OCI-LY3 (cell line): ENCODE measurements around the gene TOR1AIP1.

ENCODE experiments used
- EZH2phosphoT487 ChIP-seq: fragments of 200-600 bp; shearing (Covaris generic); IDR thresholded peaks from 2 replicates; pipeline ENCODE4 v1.6.1; 2018; ENCODE audit warnings: antibody characterized with exemption, mixed run types, low read depth
- TF ChIP-seq, protein P1 (sequence below): fragments of 200-600, 300-600 bp; sonication (generic); IDR thresholded peaks from 2 replicates; pipeline ENCODE4 v1.5.1; 2014; ENCODE audit warnings: antibody characterized with exemption, low read length, low read depth

DNA sequence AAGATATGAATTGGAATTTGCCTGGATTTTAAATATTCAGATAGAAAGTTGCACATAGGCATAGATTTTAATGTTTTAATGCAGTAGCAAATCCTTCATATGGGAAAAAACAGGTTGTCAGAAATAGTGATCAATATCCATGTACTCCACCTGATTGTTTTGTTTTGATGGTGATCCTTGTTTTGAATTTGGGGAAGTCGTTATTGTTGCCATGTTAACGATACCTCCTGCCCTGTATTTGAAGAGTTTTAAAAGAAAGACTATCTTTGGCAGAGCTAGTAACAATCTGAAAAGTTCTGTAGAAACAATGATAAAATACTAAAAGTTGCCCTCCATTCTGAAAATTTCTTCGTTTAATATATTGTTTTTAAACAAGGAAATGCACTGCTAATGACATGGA is 73.6 kb downstream of the TOR1AIP1 start:
- TF ChIP-seq, protein P1, sequence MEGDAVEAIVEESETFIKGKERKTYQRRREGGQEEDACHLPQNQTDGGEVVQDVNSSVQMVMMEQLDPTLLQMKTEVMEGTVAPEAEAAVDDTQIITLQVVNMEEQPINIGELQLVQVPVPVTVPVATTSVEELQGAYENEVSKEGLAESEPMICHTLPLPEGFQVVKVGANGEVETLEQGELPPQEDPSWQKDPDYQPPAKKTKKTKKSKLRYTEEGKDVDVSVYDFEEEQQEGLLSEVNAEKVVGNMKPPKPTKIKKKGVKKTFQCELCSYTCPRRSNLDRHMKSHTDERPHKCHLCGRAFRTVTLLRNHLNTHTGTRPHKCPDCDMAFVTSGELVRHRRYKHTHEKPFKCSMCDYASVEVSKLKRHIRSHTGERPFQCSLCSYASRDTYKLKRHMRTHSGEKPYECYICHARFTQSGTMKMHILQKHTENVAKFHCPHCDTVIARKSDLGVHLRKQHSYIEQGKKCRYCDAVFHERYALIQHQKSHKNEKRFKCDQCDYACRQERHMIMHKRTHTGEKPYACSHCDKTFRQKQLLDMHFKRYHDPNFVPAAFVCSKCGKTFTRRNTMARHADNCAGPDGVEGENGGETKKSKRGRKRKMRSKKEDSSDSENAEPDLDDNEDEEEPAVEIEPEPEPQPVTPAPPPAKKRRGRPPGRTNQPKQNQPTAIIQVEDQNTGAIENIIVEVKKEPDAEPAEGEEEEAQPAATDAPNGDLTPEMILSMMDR = no peak
- no peak for TF ChIP-seq EZH2phosphoT487
